ENCODE data around the gene ZNF304.

Gene ZNF304

DNA sequence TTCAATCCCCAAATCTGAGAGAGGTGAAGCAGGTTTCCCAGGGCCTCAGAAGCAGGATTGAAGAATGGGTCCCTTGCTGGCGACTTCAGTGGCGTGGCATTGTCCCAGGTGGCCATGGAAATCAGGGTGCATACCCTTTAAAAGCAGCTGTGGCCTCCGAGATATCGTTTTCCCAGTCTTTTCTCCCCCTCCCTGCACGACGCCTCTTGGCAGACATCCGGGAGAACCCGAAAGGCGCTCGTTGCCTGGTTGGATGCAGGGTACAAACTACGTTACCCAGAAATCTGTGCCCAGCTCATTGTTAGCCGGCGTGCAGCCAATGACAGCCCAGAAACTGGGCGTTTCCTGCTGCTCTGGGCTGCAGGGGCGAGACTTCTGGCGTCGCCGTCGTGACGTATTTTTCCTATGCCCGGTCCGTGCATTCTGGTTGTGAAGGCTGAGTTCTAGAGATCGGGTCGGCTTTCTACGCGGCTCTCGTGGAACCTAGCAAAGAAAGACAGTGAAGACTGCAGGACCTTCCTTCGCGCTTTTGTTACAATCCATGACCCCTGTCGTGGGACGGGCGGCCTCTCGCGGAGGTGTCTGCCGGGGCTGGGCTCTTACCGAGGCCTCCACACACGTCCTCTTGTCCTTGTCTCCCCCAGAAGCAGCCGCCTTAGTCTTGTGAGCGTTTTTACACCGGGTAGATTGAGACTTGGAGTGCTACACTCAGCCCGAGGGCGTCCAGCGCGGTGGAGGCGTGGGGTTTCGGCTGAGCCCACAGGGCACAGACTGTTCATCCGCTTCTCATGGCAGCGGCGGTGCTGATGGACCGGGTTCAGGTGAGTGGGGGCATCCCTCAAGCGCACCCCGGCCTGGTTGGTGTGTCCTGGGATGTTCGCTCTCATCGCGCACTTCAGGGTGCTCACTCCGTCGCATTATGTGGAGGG lies at the start of gene ZNF304:
ZNF304 (plus strand) TSS at position 395 of the 929 bp plus-strand sequence; CDS start at position 789, 394 bp downstream.
- TF ChIP-seq POLR2A (IDR thresholded peaks at IDR 0.05; ENCODE audit: low read length): peak; percentile 73
- no peak for TF ChIP-seq GATA1 (IDR thresholded peaks at IDR 0.05; ENCODE audit: low read depth, low read length)
- DNase-seq: peak; percentile 93 to 95

DNA sequence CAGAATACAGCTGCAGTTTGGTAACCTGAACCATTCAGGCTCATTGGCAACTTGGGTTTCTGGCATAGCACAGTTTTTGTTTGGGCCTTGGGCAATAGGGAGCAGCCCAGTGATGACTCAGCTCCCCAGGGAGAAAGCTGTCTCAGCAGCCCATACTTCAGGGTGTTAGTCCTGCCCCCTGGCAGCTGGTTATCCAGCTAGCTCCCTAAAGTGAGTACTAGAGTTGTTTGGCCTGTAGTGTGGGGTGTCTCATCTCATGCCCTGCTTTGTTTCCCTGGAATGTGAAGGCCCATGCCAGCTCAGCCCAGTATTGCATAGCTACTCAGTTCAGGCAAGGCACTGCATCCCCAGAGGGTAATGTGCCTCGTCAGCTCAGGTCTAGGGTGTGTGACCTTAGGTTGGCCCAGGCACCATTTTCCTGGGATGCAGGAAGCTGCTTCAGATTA lies 49.0 kb upstream of the ZNF304 start:
- peak; percentile 69 to 82 for DNase-seq

DNA sequence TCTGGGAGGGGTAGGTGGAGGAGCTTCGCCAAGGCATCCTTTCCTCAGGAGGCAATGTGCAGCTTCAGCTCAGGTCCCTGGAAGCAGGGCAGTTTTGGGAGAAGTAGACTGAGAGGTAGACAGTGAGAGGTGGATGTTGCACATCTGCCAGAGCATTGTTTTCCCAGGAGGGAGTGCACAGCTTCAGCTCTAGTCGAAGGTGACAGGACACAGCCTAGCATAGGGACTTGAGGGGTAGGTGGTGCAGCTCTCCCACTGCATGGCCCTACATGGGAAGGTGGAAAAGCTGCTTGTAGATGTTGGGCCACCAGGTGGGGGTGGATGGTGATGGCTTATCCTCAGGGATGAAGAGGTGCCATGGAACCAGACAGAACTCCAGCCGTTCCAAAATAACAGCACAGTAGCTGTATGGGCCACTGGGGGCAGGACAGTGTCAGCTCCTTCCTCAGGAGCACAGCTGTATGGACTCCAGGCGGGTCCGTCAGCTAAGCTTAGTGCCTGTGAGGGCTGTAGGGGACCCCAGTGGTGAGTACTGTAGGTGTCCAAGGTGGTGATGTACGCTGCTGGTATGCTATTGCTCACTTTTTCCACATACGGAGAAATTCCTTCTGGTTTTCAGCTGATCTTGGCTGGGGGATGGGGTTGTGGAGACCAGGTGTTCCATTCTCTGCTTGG lies 48.2 kb upstream of the ZNF304 start:
- DNase-seq: no peak
- TF ChIP-seq POLR2A (IDR thresholded peaks at IDR 0.05; ENCODE audit: low read length) (no peak), GATA1 (IDR thresholded peaks at IDR 0.05; ENCODE audit: low read depth, low read length) (no peak)

More for the DNA sequence above, 49.0 kb upstream of the ZNF304 start:
- no peak for TF ChIP-seq POLR2A (IDR thresholded peaks at IDR 0.05; ENCODE audit: low read length)
- no peak for TF ChIP-seq GATA1 (IDR thresholded peaks at IDR 0.05; ENCODE audit: low read depth, low read length)

DNA sequence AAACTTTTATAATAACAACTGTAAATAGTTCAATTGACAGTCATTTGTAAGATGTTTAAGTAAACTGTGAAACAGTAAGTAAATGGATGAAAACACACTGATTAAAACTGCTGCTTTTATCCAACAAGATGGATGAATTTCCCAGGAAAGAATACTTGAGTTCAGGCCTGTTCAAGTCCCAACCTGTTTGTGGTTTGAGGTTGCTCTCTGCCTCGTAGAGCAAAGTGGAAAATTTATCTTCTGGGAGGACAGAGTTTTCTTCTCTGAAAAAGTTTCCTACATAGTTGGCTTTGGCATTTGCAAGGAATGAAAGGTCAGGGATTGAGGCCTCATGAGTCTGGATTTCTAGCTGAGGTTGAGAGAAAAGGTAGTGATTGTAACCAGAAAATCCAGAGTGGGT lies 46.0 kb upstream of the ZNF304 start:
- TF ChIP-seq POLR2A (IDR thresholded peaks at IDR 0.05; ENCODE audit: low read length) (no peak), GATA1 (IDR thresholded peaks at IDR 0.05; ENCODE audit: low read depth, low read length) (no peak)
- DNase-seq: no peak

DNA sequence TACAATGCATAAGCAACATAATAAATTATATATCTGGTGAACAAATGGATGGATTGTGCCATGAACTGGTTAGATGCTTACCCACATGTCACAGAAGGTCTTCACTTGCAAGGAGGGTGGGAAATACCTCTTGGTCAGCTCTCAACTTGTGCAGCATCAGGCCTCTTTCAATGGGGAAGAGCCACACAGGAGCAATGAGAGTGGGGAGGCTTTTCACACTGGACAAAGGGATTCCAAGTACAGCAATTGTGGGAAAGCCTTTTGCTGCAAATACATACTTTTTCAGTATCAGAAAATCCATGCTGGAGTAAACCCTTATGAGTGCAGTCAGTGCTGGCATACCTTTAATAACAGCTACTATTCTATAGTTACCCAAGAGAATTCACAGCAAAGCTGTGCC lies 42.6 kb upstream of the ZNF304 start:
- no peak for DNase-seq
- TF ChIP-seq POLR2A (IDR thresholded peaks at IDR 0.05; ENCODE audit: low read length): no peak
- no peak for TF ChIP-seq GATA1 (IDR thresholded peaks at IDR 0.05; ENCODE audit: low read depth, low read length)

DNA sequence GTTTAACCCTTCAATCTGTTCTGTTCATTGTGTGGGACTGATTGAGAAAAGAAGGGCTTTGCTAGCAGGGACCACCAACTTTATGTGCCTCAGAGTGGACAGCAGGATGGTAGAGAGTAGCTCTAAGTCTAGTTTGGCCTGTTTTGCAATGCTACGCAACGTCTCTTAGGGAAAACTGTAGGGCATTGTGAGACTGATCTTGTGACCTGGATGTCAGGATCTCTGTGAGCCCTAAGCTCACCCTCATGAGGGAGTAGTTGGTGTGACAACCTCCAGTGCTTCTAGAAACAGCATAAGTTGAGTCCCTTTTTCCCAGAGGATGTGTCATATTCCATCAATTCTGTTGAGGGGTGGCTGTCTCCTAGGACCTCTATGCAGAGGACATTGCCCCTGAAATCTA lies 40.3 kb upstream of the ZNF304 start:
- no peak for TF ChIP-seq GATA1 (IDR thresholded peaks at IDR 0.05; ENCODE audit: low read depth, low read length)
- TF ChIP-seq POLR2A (IDR thresholded peaks at IDR 0.05; ENCODE audit: low read length): no peak
- DNase-seq: no peak

- TF ChIP-seq GATA1 (IDR thresholded peaks at IDR 0.05; ENCODE audit: low read depth, low read length) (no peak), POLR2A (IDR thresholded peaks at IDR 0.05; ENCODE audit: low read length) (no peak)
- DNase-seq: no peak
Measured at GRCh38 chr19:57314146-57314545, 36.9 kb upstream of the ZNF304 start.

DNA sequence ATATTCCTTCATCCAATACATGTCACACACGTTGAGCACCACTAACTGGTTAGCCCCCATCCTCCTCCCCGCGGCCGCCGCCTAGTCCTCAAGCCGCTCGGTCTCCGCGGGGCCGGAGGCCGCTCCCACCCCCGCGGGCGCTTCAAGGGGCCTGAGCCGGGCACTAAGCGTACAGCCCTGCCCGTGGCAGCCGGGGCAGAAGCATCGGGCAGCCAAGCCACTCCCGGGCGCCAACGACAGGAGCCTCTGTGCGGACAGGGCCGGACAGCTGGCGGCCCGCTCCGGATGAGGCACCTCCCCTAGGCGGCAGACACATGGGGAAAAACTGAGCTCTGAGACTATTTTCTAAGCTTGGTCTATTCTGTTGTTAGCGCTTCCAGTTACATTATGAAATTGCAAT lies 33.6 kb upstream of the ZNF304 start:
- peak; percentile 12 to 38 for DNase-seq
- TF ChIP-seq POLR2A (IDR thresholded peaks at IDR 0.05; ENCODE audit: low read length) (no peak), GATA1 (IDR thresholded peaks at IDR 0.05; ENCODE audit: low read depth, low read length) (no peak)

DNA sequence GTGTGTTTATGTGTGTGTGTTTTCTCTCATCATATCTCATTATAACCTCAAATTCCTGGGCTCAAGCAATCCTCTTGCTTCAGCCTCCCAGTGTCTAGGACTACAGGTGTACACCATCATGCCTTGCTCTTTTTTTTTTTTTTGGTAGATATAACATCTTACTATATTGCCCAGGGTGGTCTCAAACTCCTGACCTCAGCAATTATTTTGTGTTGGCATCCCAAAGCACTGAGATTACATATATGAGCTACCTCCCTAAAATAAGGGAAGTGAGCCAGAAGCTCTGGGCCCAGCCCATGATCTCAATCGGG lies 31.2 kb upstream of the ZNF304 start:
- no peak for DNase-seq
- TF ChIP-seq GATA1 (IDR thresholded peaks at IDR 0.05; ENCODE audit: low read depth, low read length) (no peak), POLR2A (IDR thresholded peaks at IDR 0.05; ENCODE audit: low read length) (no peak)

GRCh38 chr19:57320180-57321084 lies 30.6 kb upstream of the ZNF304 start, which contains the start of gene ZNF543:
Gene ZNF543 (plus strand): TSS chr19:57320472. CDS start chr19:57320854, 382 bp downstream.
- DNase-seq: peak; percentile 99
- TF ChIP-seq POLR2A (IDR thresholded peaks at IDR 0.05; ENCODE audit: low read length): peak; percentile 92
- no peak for TF ChIP-seq GATA1 (IDR thresholded peaks at IDR 0.05; ENCODE audit: low read depth, low read length)

- no peak for TF ChIP-seq POLR2A (IDR thresholded peaks at IDR 0.05; ENCODE audit: low read length)
- no peak for TF ChIP-seq GATA1 (IDR thresholded peaks at IDR 0.05; ENCODE audit: low read depth, low read length)
- peak; percentile 44 to 58 for DNase-seq
Measured at GRCh38 chr19:57321116-57321515, 30.0 kb upstream of the ZNF304 start.

DNA sequence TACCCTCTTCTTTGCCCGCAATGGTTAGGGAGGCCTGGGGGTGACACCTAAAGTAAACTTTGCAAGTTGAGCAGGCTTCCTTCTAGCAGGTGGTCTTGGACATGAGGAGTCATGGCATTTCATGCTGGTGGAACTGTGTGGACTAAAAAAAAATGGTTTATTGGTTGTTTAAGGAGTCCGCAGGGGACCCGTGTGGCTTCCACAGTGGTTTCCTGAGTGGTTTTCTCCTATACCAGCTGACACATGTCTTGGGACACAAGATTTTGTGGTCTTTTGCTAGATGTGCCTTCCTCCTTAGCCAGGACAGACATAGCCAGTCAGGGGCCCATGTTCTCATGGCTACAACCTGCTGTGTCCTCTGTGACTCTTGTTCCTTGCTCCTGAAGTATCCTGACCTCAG lies 29.3 kb upstream of the ZNF304 start:
- DNase-seq: peak in 1 of 2 experiments; percentile 38
- TF ChIP-seq POLR2A (IDR thresholded peaks at IDR 0.05; ENCODE audit: low read length) (no peak), GATA1 (IDR thresholded peaks at IDR 0.05; ENCODE audit: low read depth, low read length) (no peak)

- DNase-seq: no peak
- no peak for TF ChIP-seq GATA1 (IDR thresholded peaks at IDR 0.05; ENCODE audit: low read depth, low read length)
- TF ChIP-seq POLR2A (IDR thresholded peaks at IDR 0.05; ENCODE audit: low read length): no peak
Measured at GRCh38 chr19:57324992-57325391, 26.1 kb upstream of the ZNF304 start.
